SH-SY5Y (cell line): ENCODE measurements around the gene AMIGO1.

Experiments
- GATA2 ChIP-seq: IDR thresholded peaks from 2 replicates; pipeline ENCODE4 v1.6.1; 2011; ENCODE audit warnings: mild to moderate bottlenecking, low read depth, low read length
- GATA3 ChIP-seq: IDR thresholded peaks from 2 replicates; pipeline ENCODE4 v1.6.1; 2011; ENCODE audit warnings: low read depth, mild to moderate bottlenecking, low read length, moderate library complexity

Gene AMIGO1

GRCh38 chr1:109527098-109527811, 17.7 kb upstream of the AMIGO1 start:
- TF ChIP-seq GATA2 (no peak), GATA3 (no peak)

- TF ChIP-seq GATA2 (no peak), GATA3 (no peak)
These were observed 14.2 kb upstream of the AMIGO1 start for GRCh38 chr1:109523706-109524105.

DNA sequence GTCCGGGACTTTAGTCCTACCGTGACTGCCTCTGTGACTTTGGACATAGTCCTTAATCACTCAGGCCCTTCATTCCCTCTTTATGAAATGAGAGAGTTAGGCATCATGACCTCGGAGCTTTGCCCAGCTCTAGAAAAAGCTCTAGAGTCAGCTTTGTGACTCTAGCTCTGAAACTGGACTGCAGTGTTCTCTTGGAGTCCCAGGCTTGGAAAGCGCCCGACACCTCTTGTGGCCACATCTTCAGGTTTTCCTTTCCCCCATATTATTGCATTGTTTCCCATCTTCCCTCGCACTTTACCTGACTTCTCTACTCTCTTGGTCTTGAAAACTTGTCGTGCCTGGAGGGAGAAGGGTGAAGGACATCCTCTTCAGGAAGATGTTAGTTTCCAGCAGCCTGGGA, 12.5 kb upstream of the AMIGO1 start:
- TF ChIP-seq GATA2 (no peak), GATA3 (no peak)

DNA sequence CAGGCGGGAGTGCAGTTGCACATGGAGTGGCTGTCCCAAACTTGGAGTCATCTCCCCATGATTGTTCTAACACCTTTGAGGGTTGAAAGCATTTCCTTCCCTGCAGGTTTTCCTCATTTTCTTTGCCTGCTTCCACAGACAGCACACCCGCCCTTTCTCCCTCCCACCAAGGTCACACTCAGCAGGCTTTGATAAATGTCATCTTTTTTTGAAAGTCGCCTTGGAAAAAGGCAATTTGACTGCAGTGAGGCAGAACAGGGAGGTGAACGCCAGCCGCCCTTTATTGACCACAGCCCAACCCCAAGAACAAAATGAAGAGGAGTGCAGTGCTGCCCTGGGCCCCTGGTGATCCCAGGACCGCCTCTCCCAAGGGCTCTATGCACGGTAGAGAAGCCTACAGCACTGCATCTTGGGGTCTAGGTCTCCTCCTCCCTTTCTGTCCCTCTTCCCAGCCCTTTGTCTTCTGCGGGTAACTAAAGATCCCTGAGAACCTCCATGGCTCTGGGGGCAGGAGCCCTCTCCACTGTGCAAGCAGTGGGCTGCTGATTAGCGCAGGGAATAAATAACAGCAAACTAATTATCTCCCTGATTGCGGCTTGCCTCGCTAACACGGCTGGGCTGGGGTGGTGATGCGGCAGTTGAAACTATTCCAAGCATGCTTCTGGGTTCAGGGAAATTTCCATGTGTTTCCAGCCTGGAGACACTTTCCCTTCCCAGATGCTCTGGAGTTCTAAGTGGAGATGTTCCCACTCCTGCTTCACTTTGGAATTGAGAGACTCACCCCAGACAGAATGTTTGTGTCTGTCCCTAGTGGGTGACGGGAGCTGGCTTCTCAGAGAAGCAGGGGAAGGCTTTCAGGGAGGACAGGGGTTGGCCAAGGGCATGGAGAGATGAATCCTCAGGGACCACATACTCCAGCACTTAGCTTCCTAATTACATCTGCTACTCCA, 11.8 kb upstream of the AMIGO1 start:
- no peak for TF ChIP-seq GATA2
- TF ChIP-seq GATA3 = no peak

- no peak for TF ChIP-seq GATA2
- TF ChIP-seq GATA3 = no peak
These were observed 7.8 kb upstream of the AMIGO1 start for GRCh38 chr1:109517337-109517736.

- TF ChIP-seq GATA3 (no peak), GATA2 (no peak)
These were observed 7.3 kb upstream of the AMIGO1 start for GRCh38 chr1:109516872-109517271.

DNA sequence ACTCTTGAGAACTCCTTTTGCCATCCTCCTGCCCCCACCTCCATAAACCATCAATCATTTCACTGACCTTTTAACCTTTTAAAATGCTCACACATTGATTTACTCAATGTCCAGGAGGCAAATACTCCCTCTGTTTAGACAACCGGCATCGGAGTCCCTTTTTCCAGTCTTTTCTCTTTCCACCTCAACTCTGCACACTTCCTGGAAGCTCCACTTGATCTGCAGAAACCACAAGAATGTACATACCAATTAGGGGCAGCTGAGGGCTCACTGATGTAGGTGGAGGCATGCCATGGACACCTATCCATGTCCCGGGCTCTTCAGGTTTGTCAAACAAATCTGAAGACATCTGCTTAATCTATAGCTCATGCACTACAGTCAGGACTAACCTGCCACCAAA, 5.3 kb upstream of the AMIGO1 start:
- TF ChIP-seq GATA3 = no peak
- TF ChIP-seq GATA2 = no peak

DNA sequence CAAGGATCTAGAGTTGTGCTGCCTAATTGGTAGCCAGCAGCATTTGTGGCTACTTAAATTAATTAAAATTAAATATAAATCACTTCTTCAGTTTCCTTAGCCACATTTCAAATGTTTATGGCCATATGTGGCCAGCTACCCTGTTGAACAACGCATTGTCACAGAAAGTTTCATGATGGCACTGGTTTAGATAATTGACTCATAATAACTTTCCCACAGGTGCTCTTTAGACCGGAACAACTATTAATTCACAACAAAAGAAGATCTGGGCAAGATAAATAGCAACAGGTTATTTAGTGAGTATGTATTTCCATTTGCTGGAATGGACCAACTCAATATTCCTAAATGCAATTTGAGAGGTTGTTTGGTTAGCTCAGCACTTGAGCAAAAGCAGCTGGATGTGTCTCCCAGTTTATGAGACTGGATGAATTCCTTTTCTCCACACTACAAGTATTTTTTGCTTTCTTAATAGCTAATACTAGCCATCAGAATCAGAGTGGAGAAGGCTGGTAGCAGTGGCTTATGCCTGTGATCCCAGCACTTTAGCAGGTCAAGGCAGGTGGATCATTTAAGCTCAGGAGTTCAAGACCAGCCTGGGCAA, 3.7 kb upstream of the AMIGO1 start:
- TF ChIP-seq GATA3 (no peak), GATA2 (no peak)

GRCh38 chr1:109508873-109509175, 703 bp downstream of the AMIGO1 start:
- TF ChIP-seq GATA2 (no peak), GATA3 (no peak)

GRCh38 chr1:109508001-109508872, 1.3 kb downstream of the AMIGO1 start:
- no peak for TF ChIP-seq GATA2
- no peak for TF ChIP-seq GATA3

- TF ChIP-seq GATA3 = no peak
- TF ChIP-seq GATA2 = no peak
These were observed 4.6 kb downstream of the AMIGO1 start for GRCh38 chr1:109504974-109505373.

DNA sequence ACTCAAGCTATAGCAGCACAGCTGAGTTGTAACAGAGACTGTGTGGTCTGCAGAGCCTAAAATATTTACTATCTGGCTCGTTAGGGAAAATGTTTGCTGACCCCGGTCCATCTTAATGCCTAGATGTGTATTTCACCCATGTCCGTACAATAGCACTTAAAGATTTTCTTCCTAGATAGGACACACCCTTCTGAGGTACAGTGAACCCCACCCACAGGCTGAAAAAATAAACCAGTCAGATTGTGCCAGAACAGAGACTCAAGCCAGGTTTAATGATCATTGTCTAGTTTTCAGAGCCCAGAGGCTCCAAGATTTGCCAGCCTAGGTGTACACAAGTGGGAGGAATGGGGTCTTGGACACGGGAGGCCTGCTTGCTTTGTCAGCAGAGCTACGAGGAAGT, 5.6 kb downstream of the AMIGO1 start:
- TF ChIP-seq GATA2 (no peak), GATA3 (no peak)

- TF ChIP-seq GATA3 (no peak), GATA2 (no peak)
These were observed 7.1 kb downstream of the AMIGO1 start for GRCh38 chr1:109502364-109502851.
